ENCODE data around the gene P2RX1. TPM values are rescaled to one million over a fixed set of nuclear protein-coding genes. Genes with fewer than 3 reads are reported as not detected.

The P2RX1 gene
- total and polyA plus RNA-seq, 12 donors, result 0.27 to 2.6 (median 0.49) TPM

GRCh38 chr17:3915581-3915994 is 677 bp downstream of the P2RX1 start:
- Histone ChIP-seq H3K27me3 (no peaks in the 10 kb centered on the region), H3K9me3 (no peaks in the 10 kb centered on the region), H3K4me3 (peak overlapping the region in 5 of 10 donors; percentile 0 to 51 (median 10)), H3K36me3 (no peaks in the 10 kb centered on the region), H3K4me1 (peaks cover 9 to 62% (median 46%) of the 10 kb centered on the region in 9 donors), H3K27ac (peak overlapping the region in 6 of 10 donors; percentile 13 to 89 (median 30))
- whole genome bisulfite sequencing, 2 donors, result 71 to 78% methylated on average over 13 of the region's 13 CpGs
- ATAC-seq (no peak), DNase-seq (no peak)
- TF ChIP-seq, protein P1, sequence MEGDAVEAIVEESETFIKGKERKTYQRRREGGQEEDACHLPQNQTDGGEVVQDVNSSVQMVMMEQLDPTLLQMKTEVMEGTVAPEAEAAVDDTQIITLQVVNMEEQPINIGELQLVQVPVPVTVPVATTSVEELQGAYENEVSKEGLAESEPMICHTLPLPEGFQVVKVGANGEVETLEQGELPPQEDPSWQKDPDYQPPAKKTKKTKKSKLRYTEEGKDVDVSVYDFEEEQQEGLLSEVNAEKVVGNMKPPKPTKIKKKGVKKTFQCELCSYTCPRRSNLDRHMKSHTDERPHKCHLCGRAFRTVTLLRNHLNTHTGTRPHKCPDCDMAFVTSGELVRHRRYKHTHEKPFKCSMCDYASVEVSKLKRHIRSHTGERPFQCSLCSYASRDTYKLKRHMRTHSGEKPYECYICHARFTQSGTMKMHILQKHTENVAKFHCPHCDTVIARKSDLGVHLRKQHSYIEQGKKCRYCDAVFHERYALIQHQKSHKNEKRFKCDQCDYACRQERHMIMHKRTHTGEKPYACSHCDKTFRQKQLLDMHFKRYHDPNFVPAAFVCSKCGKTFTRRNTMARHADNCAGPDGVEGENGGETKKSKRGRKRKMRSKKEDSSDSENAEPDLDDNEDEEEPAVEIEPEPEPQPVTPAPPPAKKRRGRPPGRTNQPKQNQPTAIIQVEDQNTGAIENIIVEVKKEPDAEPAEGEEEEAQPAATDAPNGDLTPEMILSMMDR (IDR thresholded peaks at IDR 0.05), result no peak
- intact Hi-C loops (cut with DNase I), result loop anchor here in 3 of 10 donors (5.0 to 10.0 kb wide), 3 partner anchors 53 to 159 kb away; no protein-coding TSS in a partner anchor

DNA sequence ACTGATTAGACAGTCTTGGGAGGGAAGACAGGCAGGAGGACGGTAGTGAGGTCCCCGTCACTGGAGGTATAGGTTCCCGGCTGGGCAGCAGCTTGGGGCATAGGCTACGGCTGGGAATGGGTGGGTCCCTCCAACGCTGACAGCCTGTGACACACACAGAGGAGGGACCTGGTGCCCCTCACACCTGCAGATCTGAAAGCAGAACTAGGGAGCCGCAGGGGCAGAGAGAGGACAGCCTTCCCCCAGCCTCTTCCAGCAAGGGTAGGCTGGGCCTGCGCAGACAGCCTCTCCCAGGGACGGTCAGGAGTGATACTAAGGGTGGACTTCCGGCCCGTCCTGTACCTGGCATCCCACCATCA is 2.0 kb downstream of the P2RX1 start:
- TF ChIP-seq, protein P1 (IDR thresholded peaks at IDR 0.05), result no peak
- Histone ChIP-seq H3K27me3 (no peaks in the 10 kb centered on the region), H3K4me3 (peak overlapping the region in 1 of 10 donors; percentile 51), H3K4me1 (peaks cover 9 to 62% (median 41%) of the 10 kb centered on the region in 9 donors), H3K36me3 (no peaks in the 10 kb centered on the region), H3K9me3 (no peaks in the 10 kb centered on the region), H3K27ac (peak overlapping the region in 3 of 10 donors; percentile 33 to 89 (median 41))
- no peak for ATAC-seq
- 86 to 89% methylated on average over 10 of the region's 10 CpGs for WGBS, 2 donors
- intact Hi-C loops (cut with DNase I), result loop anchor here in 7 of 10 donors (5.0 to 10.0 kb wide), 6 partner anchors 47 to 161 kb away; no protein-coding TSS in a partner anchor
- DNase-seq, result no peak

DNA sequence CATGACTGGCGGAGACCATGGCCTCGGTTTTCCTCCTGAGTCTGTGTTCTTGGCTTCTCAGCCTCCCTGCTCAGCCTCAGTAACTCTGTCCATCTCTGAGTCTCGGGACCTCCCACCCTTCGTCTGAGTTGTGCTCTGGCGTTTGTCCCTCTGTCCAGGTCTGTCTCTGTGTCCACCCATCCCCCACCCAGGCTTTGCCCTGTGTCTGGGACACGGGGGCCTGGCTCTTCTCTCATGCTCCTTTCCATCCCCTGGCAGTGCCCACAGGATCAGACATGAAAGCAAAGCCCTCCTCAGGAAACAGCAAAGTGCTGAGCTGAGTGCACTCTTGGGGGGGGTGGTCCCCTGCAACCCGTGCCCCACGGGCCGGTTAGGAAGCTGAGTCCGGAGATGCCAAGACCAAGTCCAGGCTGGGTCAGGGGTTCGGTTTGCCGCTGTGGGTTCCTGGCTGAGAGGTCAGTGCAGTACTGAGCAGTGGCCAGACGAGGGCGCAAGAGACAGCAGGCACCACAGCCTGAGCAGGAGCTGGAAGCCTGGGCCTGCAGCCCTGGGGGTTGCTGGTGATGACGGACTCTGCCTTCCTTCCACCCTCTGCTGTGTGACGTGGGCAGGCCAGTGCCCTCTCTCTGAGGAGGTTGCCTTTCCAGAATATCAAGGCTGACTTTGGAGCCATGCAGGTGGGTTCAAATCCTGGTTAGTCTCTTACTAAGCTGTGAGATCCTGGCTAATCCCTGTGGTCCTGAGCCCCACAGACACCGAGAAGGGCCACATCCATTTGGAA is 2.5 kb downstream of the P2RX1 start:
- H3K4me1 ChIP-seq, result peaks cover 9 to 58% (median 36%) of the 10 kb centered on the region in 9 donors
- intact Hi-C loops (cut with DNase I), result loop anchor here in 7 of 10 donors (2.0 to 10.0 kb wide), 7 partner anchors 46 to 161 kb away; no protein-coding TSS in a partner anchor
- peak overlapping the region in 1 of 10 donors; percentile 51 for H3K4me3 ChIP-seq
- ATAC-seq (peak; percentile 57 to 78 (median 68)), DNase-seq (peak; percentile 79 to 86)
- WGBS, 2 donors, result 29 to 30% methylated on average over 17 of the region's 17 CpGs
- H3K27ac ChIP-seq, result peak overlapping the region in 3 of 10 donors; percentile 33 to 89 (median 41)
- TF ChIP-seq, protein P1 (IDR thresholded peaks at IDR 0.05), result peak; percentile 91 to 99 (median 98)
- no peaks in the 10 kb centered on the region for H3K36me3 ChIP-seq
- no peaks in the 10 kb centered on the region for H3K27me3 ChIP-seq
- no peaks in the 10 kb centered on the region for H3K9me3 ChIP-seq

DNA sequence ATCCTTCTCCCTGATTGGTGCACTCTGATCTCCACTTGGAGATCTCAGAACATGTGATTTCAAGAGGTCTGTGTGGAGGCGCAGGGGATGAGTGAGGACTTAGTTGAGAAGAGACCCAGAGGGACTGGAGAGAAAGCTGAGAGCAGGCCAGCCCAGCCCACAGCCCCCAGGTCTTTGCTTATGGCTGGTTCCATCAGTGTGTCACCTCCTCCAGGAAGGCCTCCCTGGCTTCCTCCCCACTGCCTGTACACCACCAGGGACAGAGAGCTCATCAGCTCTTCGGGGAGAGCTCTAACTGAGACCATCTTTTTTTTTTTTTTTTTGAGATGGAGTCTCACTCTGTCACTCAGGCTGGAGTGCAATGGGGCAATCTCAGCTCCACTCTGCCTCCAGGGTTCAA is 3.4 kb downstream of the P2RX1 start:
- DNase-seq (no peak), ATAC-seq (no peak)
- no peak overlapping the region for H3K4me3 ChIP-seq
- H3K9me3 ChIP-seq, result no peaks in the 10 kb centered on the region
- no peaks in the 10 kb centered on the region for H3K27me3 ChIP-seq
- 100% methylated on average over 2 of the region's 2 CpGs for WGBS, 2 donors
- no peak overlapping the region for H3K27ac ChIP-seq
- peaks cover 9 to 54% (median 33%) of the 10 kb centered on the region in 9 donors for H3K4me1 ChIP-seq
- intact Hi-C loops (cut with DNase I), result loop anchor here in 7 of 10 donors (2.0 to 10.0 kb wide), 7 partner anchors 46 to 162 kb away; no protein-coding TSS in a partner anchor
- no peaks in the 10 kb centered on the region for H3K36me3 ChIP-seq
- TF ChIP-seq, protein P1 (IDR thresholded peaks at IDR 0.05), result no peak
